CD4-positive, alpha-beta T cell treated with Interleukin-15 for 4 hours (primary cell): ENCODE results near the gene GRM2.
A peak's percentile ranks its signal among the peaks of the same experiment; 100 is the strongest.

Experiments used
- DNase-seq: peaks from one replicate; pipeline ENCODE4 v3.0.0-alpha.2; 2020; ENCODE audit warnings: low spot score

The GRM2 gene

GRCh38 chr3:51680663-51681230 lies 26.1 kb upstream of the GRM2 start:
- DNase-seq = no peak

DNA sequence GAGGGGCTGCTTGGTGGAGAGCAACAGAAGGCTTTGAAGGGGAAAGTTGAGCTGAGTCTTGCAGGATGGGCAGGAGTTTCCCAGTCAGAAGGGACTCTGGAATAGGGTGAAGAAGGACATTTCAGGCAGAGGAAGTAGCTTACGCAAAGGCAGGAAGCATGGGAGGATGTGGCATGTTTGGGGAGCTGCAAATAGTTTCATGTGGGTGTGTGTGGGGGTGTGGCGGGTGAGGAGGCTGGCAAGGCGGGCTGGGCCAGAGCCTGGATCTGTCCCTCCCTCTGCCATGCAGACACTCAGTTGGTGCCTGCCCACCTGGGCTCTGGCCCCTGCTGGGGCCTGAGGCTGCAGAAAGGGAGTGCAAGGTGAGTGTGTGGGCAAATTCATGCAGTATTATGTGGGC lies 25.4 kb upstream of the GRM2 start:
- peak; percentile 43 for DNase-seq

GRCh38 chr3:51682079-51682478 lies 24.8 kb upstream of the GRM2 start:
- peak; percentile 89 for DNase-seq

DNA sequence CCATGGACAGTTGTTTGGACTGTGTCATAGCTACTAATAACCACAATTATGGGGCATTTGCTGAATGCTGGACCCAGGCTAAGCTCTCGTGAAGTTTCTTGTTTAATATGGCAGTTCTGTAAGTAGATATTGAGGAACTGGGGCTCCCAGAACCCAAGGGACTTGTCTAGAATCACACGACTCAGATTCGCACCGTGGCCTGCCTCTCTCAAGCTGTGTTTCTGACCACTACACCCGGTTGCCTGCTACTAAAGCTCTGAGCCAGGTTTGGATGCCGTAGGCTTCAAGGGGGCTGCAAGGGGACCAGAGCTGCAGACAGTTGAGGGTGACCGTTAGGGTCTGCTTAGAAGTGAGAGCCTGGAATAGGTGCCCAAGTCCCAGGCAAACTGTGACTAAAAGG lies 24.3 kb upstream of the GRM2 start:
- no peak for DNase-seq

DNA sequence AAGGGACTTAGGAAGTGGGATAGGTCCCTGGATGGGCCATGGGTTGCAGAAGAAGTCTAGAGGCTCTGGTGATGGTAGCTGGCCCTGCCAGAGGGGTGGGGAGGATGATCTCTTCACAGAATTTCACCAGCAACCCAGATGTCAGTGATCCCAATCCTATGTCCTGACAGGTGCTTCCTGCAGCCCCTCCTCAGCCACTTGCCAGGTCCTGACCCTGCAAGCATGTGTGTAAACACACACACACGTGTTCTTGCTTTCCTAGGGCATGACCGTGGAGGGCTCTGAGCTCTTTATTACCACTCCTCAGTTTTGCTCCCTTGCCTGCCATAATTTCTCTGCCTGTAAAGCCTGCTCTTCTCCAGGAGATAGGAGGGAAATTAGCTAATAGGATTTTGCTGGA lies 23.3 kb upstream of the GRM2 start:
- no peak for DNase-seq

DNA sequence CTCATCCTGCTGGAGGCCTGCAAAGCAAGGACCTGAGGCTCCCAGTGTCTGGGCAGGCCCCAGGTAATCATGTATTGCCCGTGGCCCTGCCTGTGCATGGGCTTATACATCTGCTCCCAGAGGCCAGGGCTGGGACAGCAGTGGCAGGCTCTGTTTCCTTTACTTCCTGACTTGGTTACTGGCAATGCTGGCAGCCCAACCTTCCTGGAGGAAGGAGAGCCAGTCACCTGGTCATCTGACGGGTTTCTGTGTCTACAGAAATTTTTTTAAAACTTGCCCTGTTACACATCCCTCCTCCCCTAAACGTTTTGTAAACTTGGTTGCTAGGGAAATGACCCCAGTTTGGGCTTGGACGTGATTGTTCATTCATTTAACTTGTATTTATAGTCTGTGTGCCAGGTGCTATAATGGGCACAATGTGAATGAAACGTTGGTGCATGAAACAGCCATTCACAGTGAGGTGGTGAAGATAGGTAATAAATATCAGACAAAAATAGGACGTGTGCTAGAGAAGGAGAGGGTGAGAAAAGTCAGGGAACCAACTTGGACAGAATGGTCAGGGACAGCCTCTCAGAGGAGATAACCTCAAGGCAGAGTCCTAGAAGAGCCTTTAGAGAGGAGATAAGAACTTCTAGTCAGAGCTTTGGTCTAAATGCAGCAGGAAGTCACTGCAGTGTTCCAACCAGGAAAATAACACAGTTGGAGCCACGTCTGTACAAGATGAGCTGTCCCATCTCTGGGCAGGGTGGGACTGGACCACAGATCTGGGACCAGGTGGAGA lies 21.7 kb upstream of the GRM2 start:
- DNase-seq = no peak

GRCh38 chr3:51686056-51686455 lies 20.8 kb upstream of the GRM2 start:
- DNase-seq = no peak

DNA sequence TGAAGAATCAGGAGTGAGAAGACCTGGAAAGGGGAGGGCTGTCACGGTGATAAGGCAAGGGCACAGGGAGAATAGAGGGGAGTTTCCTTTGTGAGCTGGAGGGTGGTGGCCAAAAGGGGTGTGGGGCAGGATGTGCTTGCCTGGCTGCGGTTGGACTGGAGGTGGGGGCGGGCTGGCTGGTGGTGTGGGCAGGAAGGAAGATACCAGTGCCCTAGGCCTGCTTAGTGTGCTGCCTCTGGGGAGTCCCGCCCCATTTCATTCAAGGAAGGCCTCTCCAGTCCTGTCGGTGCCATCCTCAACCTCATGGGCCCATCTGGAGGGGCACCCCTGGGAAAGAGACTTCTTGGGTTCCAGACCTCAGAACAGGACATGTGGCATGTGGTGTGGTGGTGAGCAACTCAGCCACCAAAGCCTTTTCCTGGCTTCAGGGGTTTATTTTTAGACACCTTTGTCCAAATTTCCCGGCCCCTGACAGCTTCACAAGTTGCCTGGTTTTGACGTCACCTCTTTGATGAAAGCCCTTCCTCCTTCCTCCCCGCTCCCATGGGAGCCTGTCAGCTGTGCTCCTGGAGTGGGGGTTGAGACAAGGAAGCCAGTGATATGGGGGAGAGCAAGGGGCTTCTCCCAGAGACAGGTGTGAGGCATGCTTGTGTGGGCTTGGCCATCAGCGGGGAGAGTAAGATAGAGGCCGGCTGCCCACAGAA lies 20.2 kb upstream of the GRM2 start:
- peak; percentile 87 for DNase-seq

DNA sequence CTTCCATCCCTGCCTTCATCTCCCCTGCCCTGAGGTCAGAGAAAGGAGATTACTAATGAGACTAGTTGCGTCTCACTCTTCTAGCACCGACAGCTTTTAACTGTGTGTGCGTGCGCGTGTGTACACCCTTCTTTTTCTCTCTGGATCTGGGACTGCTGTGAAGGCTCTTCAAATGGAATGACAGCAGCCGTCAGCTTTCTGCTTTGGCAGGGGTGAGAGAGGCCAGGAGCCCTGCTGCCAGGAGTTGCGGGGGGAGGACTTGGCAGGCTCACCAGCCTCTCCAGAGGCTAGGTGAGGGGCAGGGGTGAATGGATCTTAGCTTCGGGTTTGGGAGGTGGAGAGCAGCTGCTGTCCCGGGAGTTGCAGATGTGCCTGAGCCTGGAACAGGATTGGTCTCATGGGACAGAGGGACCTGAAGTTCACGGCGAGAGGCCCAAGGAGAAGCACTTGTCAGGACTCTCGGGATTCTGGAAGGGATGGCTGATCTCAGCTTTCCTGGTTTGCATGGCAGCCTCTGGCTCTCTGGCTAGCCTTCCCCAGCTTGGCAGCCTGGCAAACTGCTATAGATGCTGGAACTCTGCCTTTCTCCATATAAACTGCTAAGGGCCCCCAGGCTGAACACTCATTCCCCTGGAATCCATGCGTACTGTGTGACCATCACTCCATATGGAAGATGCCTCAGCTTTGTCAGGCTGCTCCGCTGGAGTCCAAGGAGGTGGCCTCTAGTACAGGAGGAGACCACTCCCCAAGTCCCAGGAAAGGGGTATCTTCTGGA lies 19.2 kb upstream of the GRM2 start:
- no peak for DNase-seq

GRCh38 chr3:51688206-51688600 lies 18.7 kb upstream of the GRM2 start:
- no peak for DNase-seq

DNA sequence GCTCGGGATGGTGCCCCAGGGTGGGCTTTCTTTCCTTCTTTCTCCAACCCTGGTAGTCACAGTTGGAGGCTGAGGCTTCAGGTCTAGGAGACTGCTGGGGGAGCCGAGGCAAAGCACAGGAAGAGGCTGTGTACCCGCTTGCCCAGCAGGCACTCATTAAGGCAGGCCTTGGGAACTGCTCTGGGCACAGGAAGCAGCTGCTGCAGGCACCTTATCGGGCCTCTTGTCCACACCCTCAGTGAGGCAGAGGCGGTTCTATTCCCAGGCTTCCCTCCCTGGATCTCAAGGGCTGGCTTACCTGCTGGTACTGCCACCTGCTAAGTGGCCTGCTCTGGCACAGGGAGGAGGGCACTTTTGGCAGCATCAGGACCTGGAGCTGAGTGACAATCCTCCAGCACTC lies 15.8 kb upstream of the GRM2 start:
- no peak for DNase-seq

DNA sequence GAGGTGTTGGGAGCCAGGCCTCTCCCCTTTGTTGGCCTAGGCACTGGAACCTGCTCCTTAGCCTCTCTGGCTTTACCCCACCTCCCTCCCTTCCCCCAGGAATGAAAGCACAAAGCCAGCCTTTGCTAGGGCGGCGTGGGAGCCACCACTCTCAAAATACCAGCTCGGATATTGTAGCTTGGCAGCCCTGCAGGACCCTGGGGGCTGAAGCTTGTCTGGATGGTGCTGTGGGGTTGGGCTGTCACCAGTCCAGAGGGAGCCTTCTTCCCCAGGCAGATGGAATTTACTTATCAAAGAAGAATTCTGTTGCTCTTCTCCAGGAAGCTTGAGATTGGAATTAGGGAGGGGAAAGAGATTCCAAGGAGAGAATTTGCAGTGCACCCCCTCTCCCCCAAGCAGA lies 14.9 kb upstream of the GRM2 start:
- DNase-seq = no peak

DNA sequence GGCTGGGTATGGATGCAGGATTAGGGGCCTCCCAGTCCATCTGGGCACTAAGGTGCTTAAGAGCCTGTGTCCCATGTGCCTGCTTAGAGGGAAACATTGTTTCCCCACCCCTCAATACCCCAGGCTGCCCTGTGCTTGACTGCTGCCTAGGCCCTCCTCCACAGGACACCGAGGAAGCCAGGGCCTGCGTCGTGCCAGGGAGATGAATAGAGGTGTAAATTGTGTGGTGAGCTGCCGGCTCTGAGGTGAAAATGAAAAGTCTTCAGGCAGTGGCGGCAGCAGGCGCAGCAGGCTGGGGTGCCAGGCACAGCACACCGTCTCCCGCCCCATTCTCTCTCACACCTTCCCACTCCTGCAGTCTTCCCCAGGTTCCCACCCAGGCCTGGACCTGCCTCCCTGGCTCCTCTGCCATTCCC lies 13.9 kb upstream of the GRM2 start:
- DNase-seq = no peak

- no peak for DNase-seq
Measured at GRCh38 chr3:51696954-51697353, 9.9 kb upstream of the GRM2 start.

GRCh38 chr3:51698209-51698608 lies 8.7 kb upstream of the GRM2 start:
- DNase-seq = no peak

- no peak for DNase-seq
Measured at GRCh38 chr3:51700403-51700802, 6.5 kb upstream of the GRM2 start.

GRCh38 chr3:51702156-51702555 lies 4.7 kb upstream of the GRM2 start:
- no peak for DNase-seq

DNA sequence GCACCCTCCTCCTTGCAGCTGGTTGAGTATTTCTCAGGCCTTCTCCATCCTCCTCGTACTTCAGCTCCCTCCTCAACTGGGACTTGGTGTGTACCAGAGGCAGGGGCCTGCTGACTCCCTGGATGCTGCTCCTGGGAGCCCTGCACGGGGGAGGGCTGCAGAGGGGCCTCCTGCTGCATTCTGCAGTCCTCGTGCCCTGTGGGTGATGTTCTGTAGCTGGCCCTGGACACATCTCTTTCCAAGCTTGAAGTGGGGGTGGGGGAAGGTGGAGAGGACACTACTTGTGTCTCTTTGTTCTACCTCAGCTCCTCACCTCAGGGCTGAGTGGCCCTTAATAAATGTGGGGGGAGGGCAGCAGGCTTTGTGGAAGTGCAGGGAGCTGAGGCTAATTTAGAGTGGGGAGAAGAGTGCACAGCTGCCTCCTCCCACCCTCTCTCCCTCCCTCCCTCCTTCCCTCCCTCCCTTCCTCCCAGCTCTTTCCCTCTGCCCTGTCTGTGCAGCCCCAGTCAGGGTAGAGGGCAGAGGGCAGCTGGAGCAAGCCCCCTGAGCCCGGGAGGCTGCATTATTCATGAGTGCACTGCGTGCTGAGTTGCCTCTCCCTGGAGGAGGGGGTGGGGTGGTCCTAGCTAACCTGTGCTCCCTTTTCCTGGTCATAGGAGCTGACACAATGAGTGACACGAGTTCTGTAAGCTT lies 3.7 kb upstream of the GRM2 start:
- DNase-seq = no peak

GRCh38 chr3:51703761-51704510 lies 2.9 kb upstream of the GRM2 start:
- DNase-seq = no peak

DNA sequence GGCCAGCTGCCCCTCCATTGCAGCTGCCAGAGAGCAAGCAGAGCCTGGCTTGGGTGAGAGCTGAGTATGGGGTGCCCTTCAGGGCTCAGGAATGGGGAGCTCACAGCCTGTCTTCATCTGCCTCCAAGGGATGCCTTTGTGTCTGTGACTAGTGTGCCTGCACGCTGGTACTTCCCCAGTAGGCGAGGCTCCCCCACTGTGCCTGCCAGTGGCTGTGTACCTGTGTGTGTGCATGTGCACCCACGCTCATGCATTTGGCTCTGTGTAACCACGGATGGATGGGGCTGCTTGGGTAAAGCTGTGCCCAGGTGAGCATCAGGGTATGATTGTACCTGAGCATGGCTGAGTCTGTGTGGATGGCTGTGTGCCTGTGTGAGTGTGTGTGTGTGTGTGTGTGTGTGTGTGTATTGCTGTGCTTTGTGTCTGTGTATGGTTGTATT lies 2.3 kb upstream of the GRM2 start:
- no peak for DNase-seq
